Activated CD8-positive, alpha-beta memory T cell treated with anti-CD3 and anti-CD28 coated beads for 1 hour (primary cell): ENCODE results near the gene ARPC5L.
A peak's percentile ranks its signal among the peaks of the same experiment; 100 is the strongest.
"Not testable (repeated sequence)": the region's sequence is repeated elsewhere in the genome, so short reads cannot be mapped to it uniquely, and the experiment has no call there.

Source experiments
- DNase-seq, 2 donors: peaks; one replicate each; pipeline ENCODE4 v3.0.0-alpha.2; 2020; ENCODE audit warnings: low read depth in 1 of 2; ENCODE audit errors: extremely low read depth in 1 of 2

Gene ARPC5L

DNA sequence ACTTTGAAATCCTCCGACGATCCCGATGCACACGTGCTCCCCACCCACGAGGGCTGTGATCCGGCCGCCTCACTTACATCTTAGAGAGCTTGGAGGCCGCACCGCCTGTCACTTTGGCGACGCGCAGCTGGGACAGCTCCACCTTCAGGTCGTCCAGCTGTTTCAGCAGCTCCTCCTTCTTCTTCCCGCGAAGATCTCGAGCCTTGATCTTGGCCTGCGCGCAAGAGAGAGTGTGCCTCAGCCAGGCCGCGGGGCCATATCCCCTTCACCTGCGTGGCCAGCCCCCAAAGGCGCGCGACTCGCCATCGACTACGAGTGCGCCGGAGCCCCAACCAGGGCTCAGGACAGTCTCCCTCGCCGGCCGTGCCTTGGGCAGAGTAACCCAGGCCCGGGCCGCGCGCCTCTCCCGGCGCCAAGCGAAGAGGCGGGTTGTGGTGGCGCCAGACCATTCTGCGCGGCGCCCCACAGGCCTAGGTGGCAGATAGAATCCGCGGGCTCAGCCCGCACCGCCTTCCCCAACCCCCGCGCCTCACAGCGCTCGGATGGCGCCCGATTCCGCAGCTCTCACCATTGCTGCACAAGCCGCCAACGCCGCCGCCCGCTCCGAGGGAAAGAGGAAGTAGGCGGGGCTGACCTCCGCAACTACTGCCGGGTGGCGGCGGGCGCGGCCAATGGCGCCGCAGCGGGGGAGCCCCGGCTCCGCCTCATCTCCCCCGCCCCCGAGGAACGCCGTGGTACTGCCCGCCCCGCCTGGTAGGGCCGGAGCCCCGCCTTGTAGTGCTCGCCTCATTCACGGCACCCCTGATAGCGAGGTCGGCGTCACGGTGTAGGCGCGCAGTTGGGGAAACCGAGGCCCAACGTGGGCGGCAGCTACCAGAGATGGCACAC is at the start of gene ARPC5L, which contains the start of gene RPL35:
Gene ARPC5L, plus strand, starts transcription at position 789 of the 888 bp plus-strand sequence. CDS start 7,161 bp downstream, outside the sequence.
Gene RPL35, minus strand, starts transcription at position 616 of the 888 bp plus-strand sequence. Its CDS starts 45 bp downstream, at position 571.
- peak; percentile 86 to 96 for DNase-seq

- no peak for DNase-seq
Observed at GRCh38 chr9:124812441-124812876, 49.5 kb upstream of the ARPC5L start.

- no peak for DNase-seq
Observed at GRCh38 chr9:124813041-124813440, 48.9 kb upstream of the ARPC5L start.

- no peak for DNase-seq
Observed at GRCh38 chr9:124813501-124814163, 48.3 kb upstream of the ARPC5L start.

- no peak for DNase-seq
Observed at GRCh38 chr9:124814164-124814535, 47.8 kb upstream of the ARPC5L start.

- no peak for DNase-seq
Observed at GRCh38 chr9:124815601-124816000, 46.3 kb upstream of the ARPC5L start.

GRCh38 chr9:124818431-124819281 is 43.3 kb upstream of the ARPC5L start:
- DNase-seq: no peak

DNA sequence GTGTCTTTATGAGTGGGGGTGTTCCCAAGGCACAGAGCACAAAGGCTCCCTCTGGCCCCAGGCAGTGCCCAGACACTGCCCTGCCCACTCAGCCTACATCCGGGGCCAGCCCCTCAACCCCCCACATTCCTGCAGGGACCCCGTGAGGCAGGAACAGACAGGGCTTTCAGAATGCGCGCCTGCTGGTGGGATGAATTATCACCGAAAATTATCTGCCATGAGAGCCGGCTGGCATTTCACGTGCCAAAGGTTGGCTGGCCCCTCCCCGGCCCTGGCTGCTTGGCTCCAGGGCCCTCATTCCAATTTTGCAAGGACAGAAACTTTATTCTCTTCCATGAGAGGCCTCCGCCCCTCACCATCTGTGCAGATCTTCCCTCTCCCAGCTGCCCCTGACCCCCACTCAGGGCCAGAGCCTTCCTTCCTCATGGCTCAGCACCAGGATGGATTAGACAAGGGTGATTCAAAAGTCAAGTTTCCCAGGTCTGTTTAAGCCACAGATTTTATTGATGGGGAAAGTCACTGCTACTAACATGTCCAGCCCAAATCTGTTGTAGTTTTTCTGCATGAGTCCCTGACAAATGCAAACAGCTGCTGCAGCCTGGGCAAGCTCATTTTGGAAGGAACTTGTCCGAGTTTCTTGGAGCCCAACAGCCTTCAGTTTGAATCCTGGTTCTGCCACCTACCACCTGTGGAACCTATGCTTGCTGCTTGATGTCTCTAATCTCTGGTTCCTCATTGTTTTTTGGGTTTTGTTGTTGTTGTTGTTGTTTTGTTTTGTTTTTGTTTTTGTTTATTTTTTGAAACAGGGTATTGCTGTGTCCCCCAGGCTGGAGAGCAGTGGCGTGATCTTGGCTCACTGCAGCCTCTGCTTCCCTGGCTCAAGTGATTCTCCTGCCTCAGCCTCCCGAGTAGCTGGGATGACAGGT is 41.0 kb upstream of the ARPC5L start:
- no peak for DNase-seq

- no peak for DNase-seq
Observed at GRCh38 chr9:124828489-124829333, 33.2 kb upstream of the ARPC5L start.

DNA sequence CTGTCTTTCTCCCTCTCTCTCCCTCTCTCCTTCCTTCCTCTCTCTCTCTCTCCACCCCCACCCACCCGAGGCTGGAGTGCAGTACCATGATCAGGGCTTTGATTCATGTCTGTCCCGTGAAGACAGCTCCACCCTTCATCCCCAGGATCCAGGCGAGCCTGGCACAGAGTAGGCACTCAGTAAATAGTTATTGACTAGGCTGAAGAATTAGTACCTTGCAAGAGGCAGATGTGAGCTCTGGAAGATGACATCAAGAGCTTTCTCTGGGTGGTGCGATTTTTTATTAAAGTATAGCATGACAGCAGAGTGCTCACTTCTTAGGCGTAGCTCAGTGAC is 32.6 kb upstream of the ARPC5L start:
- no peak for DNase-seq

DNA sequence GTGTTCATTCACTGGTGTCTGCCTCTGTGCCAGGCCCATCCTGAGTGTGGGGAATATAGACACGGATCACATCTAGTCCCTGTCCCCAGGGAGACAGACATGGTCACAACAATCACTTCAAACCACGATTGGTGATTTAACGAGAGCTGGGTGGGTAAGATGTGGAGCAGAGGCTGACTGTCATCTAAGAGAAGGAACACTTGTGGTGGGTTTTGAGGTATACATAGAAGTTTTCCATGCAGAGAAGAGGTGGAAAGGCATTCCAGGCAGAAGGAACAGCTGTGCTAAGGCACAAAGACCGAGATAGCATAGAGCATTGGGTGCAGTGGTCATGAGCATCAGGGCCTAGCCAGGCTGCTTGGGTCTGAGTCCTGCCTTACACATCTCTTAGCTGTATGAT is 31.3 kb upstream of the ARPC5L start:
- no peak for DNase-seq

- no peak for DNase-seq
Observed at GRCh38 chr9:124831642-124832364, 30.1 kb upstream of the ARPC5L start.

- no peak for DNase-seq
Observed at GRCh38 chr9:124834591-124834990, 27.3 kb upstream of the ARPC5L start.

DNA sequence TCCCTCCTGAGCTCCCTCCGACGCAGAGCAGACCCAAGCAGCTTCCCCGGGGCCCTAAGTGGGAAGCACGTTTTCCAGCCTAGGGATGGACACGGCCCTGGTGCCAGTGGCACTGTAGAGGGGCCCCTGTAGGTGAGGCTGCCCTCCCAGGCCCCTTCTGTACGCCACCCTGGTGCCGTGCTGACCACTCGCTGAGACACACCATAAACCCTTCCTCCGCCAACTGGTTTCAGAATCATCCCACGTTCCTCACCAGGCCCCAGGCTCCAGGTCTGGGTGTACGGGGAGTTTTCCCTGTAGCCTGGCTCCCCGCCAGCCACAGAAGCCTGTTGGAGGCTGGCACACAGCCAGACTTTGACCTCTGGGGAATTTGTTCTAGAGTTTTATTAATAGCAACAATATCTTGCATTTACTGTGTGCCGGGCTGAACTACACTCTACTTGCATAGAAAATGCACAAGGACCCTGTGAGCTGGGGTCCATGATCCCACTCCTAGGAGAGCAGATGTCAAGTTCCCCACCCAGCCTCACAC is 26.8 kb upstream of the ARPC5L start:
- no peak for DNase-seq

GRCh38 chr9:124838132-124838531 is 23.8 kb upstream of the ARPC5L start:
- not testable (repeated sequence) for DNase-seq

DNA sequence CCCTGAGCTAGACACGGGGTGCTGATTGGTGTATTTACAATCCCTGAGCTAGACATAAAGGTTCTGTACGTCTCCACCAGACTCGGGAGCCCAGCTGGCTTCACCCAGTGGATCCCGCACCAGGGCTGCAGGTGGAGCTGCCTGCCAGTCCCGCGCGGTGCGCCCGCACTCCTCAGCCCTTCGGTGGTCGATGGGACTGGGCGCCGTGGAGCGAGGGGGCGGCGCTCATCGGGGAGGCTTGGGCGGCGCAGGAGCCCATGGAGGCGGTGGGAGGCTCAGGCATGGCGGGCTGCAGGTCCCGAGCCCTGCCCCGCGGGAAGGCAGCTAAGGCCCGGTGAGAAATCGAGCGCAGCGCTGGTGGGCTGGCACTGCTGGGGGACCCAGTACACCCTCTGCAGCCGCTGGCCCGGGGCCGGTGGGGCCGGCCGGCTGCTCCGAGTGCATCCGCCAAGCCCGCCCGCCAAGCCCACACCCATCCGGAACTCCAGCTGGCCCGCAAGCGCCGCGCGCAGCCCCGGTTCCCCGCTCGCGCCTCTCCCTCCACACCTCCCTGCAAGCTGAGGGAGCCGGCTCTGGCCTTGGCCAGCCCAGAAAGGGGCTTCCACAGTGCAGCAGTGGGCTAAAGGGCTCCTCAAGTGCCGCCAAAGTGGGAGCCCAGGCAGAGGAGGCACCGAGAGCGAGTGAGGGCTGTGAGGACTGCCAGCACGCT is 23.2 kb upstream of the ARPC5L start:
- DNase-seq: not testable (repeated sequence)

- DNase-seq: no peak
Observed at GRCh38 chr9:124839612-124840299, 22.2 kb upstream of the ARPC5L start.
